HepG2 (cell line): ENCODE measurements around the gene SPRTN. TPM values are rescaled to one million over a fixed set of nuclear protein-coding genes. Genes with fewer than 3 reads are reported as not detected.

Experiments used
- ATAC-seq: fragments of 200-7000 bp; cut with Tn5 transposase; 3 replicates; pipeline ENCODE4 v1.9.1; 2020; ENCODE audit warnings: mild to moderate bottlenecking, moderate library complexity
- BruUV-seq: library from RNA; stranded (reverse); fragments of 400-500 nt; replicated peaks from 2 replicates; lab custom pipeline; 2021; lab: Mats Ljungman, UMichigan
- CTCF ChIA-PET: fragments of 300-600 bp; formaldehyde crosslinking; extraction: SDS; loops from one replicate; lab custom pipeline; 2021; ENCODE audit warnings: low total read pairs, inconsistent platforms, low intra/inter-chr PET ratio; lab: Yijun Ruan, JAX
- POLR2A ChIA-PET: fragments of 350-600 bp; sonication (Branson Sonifier 250); formaldehyde crosslinking; loops from one replicate; lab custom pipeline; 2020; ENCODE audit warnings: antibody characterized with exemption, inconsistent platforms; lab: Yijun Ruan, JAX
- DNase-seq: peaks from one replicate; pipeline ENCODE4 v3.0.0-alpha.2; 2015; ENCODE audit warnings: low spot score
- FAIRE-seq: peaks from 3 replicates; lab custom pipeline; 2011; peaks lifted over from hg19 to GRCh38; lab: Jason Lieb, UNC
- H2AFZ ChIP-seq: one replicate; pipeline ENCODE4 v1.6.1; 2011; ENCODE audit warnings: low read length, inconsistent platforms
- H3K27ac ChIP-seq: fragments of 300-600 bp; 3 replicates; pipeline ENCODE4 v1.8.0; 2011; ENCODE audit warnings: mixed run types, mild to moderate bottlenecking, mixed read lengths, low read length, inconsistent platforms; ENCODE audit not compliant: insufficient read depth; ENCODE audit errors: extremely low read length
- H3K27me3 ChIP-seq, 2 experiments: fragments of 200-600 bp in 1 of 2; 2 replicates in 1 of 2; 3 replicates in 1 of 2; pipeline versions ENCODE4 v1.6.0 to v1.8.0; 2011; ENCODE audit warnings: low read length in 2 of 2, mild to moderate bottlenecking in 2 of 2, moderate library complexity in 2 of 2, inconsistent platforms in 1 of 2; ENCODE audit not compliant: insufficient read depth in 2 of 2, control insufficient read depth in 1 of 2
- H3K36me3 ChIP-seq, 2 experiments: fragments of 200-600 bp in 1 of 2; replicated peaks in 1 of 2; 2 replicates in 1 of 2; 3 replicates in 1 of 2; pipeline versions ENCODE4 v1.5.1 to v1.8.0; 2011; ENCODE audit warnings: low read length in 2 of 2, inconsistent platforms in 1 of 2; ENCODE audit not compliant: insufficient read depth in 2 of 2, control insufficient read depth in 1 of 2
- H3K4me1 ChIP-seq: 2 replicates; pipeline ENCODE4 v1.5.1; 2012; ENCODE audit warnings: low read length, inconsistent platforms; ENCODE audit not compliant: insufficient read depth
- H3K4me2 ChIP-seq: 2 replicates; pipeline ENCODE4 v1.6.0; 2011; ENCODE audit warnings: low read depth, low read length, inconsistent platforms
- H3K4me3 ChIP-seq, 3 experiments: fragments of 200-600 bp in 1 of 3; sonication (generic), shearing (Covaris generic) in 1 of 3; replicated peaks in 1 of 3; 2 replicates each; pipeline ENCODE4 v1.5.1; 2011 to 2016; ENCODE audit warnings: low read length in 3 of 3, inconsistent platforms in 2 of 3, low read depth in 2 of 3, mild to moderate bottlenecking in 2 of 3, control low read depth in 1 of 3, mixed read lengths in 1 of 3; ENCODE audit not compliant: insufficient read depth in 1 of 3
- H3K79me2 ChIP-seq: one replicate; pipeline ENCODE4 v1.6.1; 2011; ENCODE audit warnings: low read length, inconsistent platforms; ENCODE audit not compliant: insufficient read depth
- H3K9ac ChIP-seq: 2 replicates; pipeline ENCODE4 v1.6.0; 2011; ENCODE audit warnings: mild to moderate bottlenecking, low read depth, low read length, inconsistent platforms; ENCODE audit not compliant: insufficient read depth
- H3K9me3 ChIP-seq: 2 replicates; pipeline ENCODE4 v1.5.1; 2012; ENCODE audit warnings: mild to moderate bottlenecking, low read length
- H4K20me1 ChIP-seq: 2 replicates; pipeline ENCODE4 v1.6.0; 2011; ENCODE audit warnings: inconsistent platforms, mild to moderate bottlenecking, low read length, moderate library complexity; ENCODE audit not compliant: insufficient read depth
- FOXJ3 ChIP-seq: sonication (generic); formaldehyde crosslinking; IDR thresholded peaks from 2 replicates; pipeline ENCODE4 v1.4.0; 2020; ENCODE audit warnings: missing genetic modification reagents, mild to moderate bottlenecking, borderline replicate concordance
- KLF16 ChIP-seq, 2 experiments: sonication (generic) in 1 of 2; formaldehyde crosslinking in 1 of 2; IDR thresholded peaks; 2 replicates each; pipeline versions ENCODE4 v1.6.1 to v1.8.0; 2016 to 2023; ENCODE audit warnings: missing genetic modification reagents in 2 of 2, missing compliant biosample characterization in 1 of 2
- NFIC ChIP-seq: IDR thresholded peaks from 2 replicates; pipeline ENCODE4 v1.6.1; 2012; ENCODE audit warnings: mild to moderate bottlenecking, low read length, inconsistent platforms
- ZFP90 ChIP-seq: sonication (generic); formaldehyde crosslinking; IDR thresholded peaks from 2 replicates; pipeline ENCODE4 v1.8.0; 2022; ENCODE audit warnings: missing genetic modification reagents, mild to moderate bottlenecking, inconsistent platforms, borderline replicate concordance
- ZMYM3 ChIP-seq: sonication (generic); formaldehyde crosslinking; IDR thresholded peaks from 2 replicates; pipeline ENCODE4 v1.5.1; 2020; ENCODE audit warnings: mild to moderate bottlenecking, missing genetic modification reagents
- ZNF354B ChIP-seq: sonication (generic); formaldehyde crosslinking; IDR thresholded peaks from 2 replicates; pipeline ENCODE4 v1.8.0; 2022; ENCODE audit warnings: mild to moderate bottlenecking, missing genetic modification reagents
- ZNF510 ChIP-seq: sonication (generic); formaldehyde crosslinking; IDR thresholded peaks from 2 replicates; pipeline ENCODE4 v1.4.0; 2020; ENCODE audit warnings: low read depth, mild to moderate bottlenecking, missing genetic modification reagents
- ZNF557 ChIP-seq: sonication (generic); formaldehyde crosslinking; IDR thresholded peaks from 2 replicates; pipeline ENCODE4 v1.4.0; 2020; ENCODE audit warnings: missing genetic modification reagents
- ZNF703 ChIP-seq: sonication (generic); formaldehyde crosslinking; IDR thresholded peaks from 2 replicates; pipeline ENCODE4 v1.5.1; 2020; ENCODE audit warnings: missing genetic modification reagents, mild to moderate bottlenecking, moderate library complexity, borderline replicate concordance
- WGBS: methylation state at CpG from one replicate; pipeline ENCODE4 v1.1.6; 2017; ENCODE audit warnings: low lambda C conversion rate; 5-methylcytosine and 5-hydroxymethylcytosine counted together
- in situ Hi-C: cut with HindIII; loops from 2 replicates; pipeline ENCODE4 v1.10.0; 2017; ENCODE audit warnings: low pct_unique_long_range_greater_than_20kb; ENCODE audit not compliant: extremely low pct_ligation_motif_present
- intact Hi-C: fragments of 100-400 bp; cut with micrococcal nuclease; formaldehyde crosslinking; loops from one replicate; pipeline ENCODE4 v1.10.0; 2022; ENCODE audit not compliant: unreplicated experiment
- polyA plus RNA-seq, 8 experiments: library from polyadenylated mRNA; depleted of rRNA in 3 of 8; stranded (reverse) in 7 of 8; unstranded in 1 of 8; fragments of >200 nt; fragmentation: Illumina TruSeq in 4 of 8; extraction: Trizol in 4 of 8; gene quantifications; 2 replicates each; pipeline versions ENCODE4 v1.2.1 to v1.2.3, GENCODE V29; 2011 to 2016; ENCODE audit warnings: low read depth in 4 of 8, missing spikeins in 1 of 8, mixed read lengths in 1 of 8; ENCODE audit not compliant: insufficient read depth in 1 of 8
- total RNA-seq, 5 experiments: library from RNA; depleted of rRNA; stranded (reverse); fragments of >200 nt; fragmentation: Illumina TruSeq; extraction: Trizol; gene quantifications; 2 replicates each; pipeline ENCODE4 v1.2.3, GENCODE V29; 2016; ENCODE audit warnings: low read depth in 1 of 5
- TF ChIP-seq, protein P1 (sequence below): sonication (generic); formaldehyde crosslinking; IDR thresholded peaks from 2 replicates; pipeline ENCODE4 v1.5.1; 2020; ENCODE audit warnings: missing genetic modification reagents, mild to moderate bottlenecking, borderline replicate concordance
- TF ChIP-seq, protein P2 (sequence below): sonication (generic); formaldehyde crosslinking; IDR thresholded peaks from 2 replicates; pipeline ENCODE4 v1.4.0; 2020; ENCODE audit warnings: mild to moderate bottlenecking, missing genetic modification reagents

Gene SPRTN
- total and polyA plus RNA-seq, 2 of the 13 experiments (the other 11 are each of a cell fraction or from before 2014, with no cell fraction given): 4.2 to 15.2 TPM

DNA sequence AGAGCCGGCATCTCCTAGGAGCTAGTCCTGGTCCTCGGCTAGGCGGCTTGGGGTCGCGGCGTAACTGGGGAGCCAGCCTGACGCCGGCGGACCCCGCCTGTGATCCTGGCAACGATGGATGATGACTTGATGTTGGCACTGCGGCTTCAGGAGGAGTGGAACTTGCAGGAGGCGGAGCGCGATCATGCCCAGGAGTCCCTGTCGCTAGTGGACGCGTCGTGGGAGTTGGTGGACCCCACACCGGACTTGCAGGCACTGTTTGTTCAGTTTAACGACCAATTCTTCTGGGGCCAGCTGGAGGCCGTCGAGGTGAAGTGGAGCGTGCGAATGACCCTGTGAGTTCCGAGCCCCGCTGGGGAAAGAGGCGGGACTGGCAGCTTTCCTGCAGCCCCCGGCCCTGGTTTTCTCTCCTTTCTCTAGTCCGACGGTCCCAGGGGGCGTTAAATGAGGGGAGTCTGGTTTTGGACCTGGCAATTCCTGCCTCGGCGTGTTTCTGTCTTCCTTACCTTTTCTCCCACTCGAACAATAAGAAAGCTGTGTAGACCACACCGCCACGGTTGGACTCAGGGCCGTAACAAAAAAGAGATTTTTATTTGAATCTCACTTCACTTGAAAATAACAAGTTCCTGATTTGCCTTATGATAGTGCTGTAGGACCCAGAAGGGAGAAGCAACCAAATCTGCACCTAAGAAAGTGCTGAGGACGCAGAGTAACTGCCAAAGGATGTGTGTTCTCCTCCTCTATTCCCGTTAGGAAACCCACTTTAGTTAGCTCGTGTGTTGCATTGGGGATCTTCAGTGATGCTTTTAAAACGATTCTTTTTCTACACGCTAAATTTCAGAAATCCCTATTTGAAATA, at the start of gene SPRTN (continued):
- TF ChIP-seq, protein P1, sequence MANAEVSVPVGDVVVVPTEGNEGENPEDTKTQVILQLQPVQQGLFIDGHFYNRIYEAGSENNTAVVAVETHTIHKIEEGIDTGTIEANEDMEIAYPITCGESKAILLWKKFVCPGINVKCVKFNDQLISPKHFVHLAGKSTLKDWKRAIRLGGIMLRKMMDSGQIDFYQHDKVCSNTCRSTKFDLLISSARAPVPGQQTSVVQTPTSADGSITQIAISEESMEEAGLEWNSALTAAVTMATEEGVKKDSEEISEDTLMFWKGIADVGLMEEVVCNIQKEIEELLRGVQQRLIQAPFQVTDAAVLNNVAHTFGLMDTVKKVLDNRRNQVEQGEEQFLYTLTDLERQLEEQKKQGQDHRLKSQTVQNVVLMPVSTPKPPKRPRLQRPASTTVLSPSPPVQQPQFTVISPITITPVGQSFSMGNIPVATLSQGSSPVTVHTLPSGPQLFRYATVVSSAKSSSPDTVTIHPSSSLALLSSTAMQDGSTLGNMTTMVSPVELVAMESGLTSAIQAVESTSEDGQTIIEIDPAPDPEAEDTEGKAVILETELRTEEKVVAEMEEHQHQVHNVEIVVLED (CRISPR knock-in tag): no peak
- TF ChIP-seq ZNF557 (CRISPR knock-in tag) (no peak), ZNF354B (CRISPR knock-in tag) (no peak), ZNF510 (CRISPR knock-in tag) (0 out of 2 replicates have a peak, but pooled peaks have one; percentile 2), NFIC (no peak), ZNF703 (CRISPR knock-in tag) (no peak), KLF16 (CRISPR knock-in tag; IDR thresholded peaks at IDR 0.05) (no peak)
- TF ChIP-seq, protein P2, sequence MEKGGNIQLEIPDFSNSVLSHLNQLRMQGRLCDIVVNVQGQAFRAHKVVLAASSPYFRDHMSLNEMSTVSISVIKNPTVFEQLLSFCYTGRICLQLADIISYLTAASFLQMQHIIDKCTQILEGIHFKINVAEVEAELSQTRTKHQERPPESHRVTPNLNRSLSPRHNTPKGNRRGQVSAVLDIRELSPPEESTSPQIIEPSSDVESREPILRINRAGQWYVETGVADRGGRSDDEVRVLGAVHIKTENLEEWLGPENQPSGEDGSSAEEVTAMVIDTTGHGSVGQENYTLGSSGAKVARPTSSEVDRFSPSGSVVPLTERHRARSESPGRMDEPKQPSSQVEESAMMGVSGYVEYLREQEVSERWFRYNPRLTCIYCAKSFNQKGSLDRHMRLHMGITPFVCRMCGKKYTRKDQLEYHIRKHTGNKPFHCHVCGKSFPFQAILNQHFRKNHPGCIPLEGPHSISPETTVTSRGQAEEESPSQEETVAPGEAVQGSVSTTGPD (CRISPR knock-in tag): peak; percentile 68; the same call in 1 of the 2 replicates

GRCh38 chr1:231295938-231296337, 42.2 kb upstream of the SPRTN start:
- Histone ChIP-seq H3K79me2 (no peaks in the 10 kb centered on the region), H3K9me3 (no peaks in the 10 kb centered on the region), H3K4me1 (no peaks in the 10 kb centered on the region), H4K20me1 (no peaks in the 10 kb centered on the region), H2AFZ (no peak overlapping the region), H3K27me3 (no peaks in the 10 kb centered on the region; a peak in 2 of 5 replicates), H3K4me3 (no peak overlapping the region), H3K9ac (no peak overlapping the region), H3K36me3 (no peaks in the 10 kb centered on the region), H3K4me2 (no peak overlapping the region), H3K27ac (no peak overlapping the region)
- in situ Hi-C loops: no loop called here
- FAIRE-seq (no peak), DNase-seq (no peak), ATAC-seq (no peak)
- BruUV-seq: no TSS peak
- intact Hi-C loops: no loop called here
- WGBS: 48% methylated on average over 4 of the region's 4 CpGs
- CTCF ChIA-PET: no interaction called here
- TF ChIP-seq ZMYM3: no peak
- no peak for TF ChIP-seq FOXJ3 (CRISPR knock-in tag)
- no peak for TF ChIP-seq ZFP90
- POLR2A ChIA-PET: no interaction called here
